GM18870 (cell line): ENCODE measurements around the gene CLNK.
"Not testable (repeated sequence)": the region's sequence is repeated elsewhere in the genome, so short reads cannot be mapped to it uniquely, and the experiment has no call there.

Experiments
- ATAC-seq: cut with Tn5 transposase; IDR thresholded peaks from one replicate; pipeline ENCODE4 v1.9.1; 2021; ENCODE audit warnings: moderate library complexity; ENCODE audit not compliant: unreplicated experiment

Gene CLNK

DNA sequence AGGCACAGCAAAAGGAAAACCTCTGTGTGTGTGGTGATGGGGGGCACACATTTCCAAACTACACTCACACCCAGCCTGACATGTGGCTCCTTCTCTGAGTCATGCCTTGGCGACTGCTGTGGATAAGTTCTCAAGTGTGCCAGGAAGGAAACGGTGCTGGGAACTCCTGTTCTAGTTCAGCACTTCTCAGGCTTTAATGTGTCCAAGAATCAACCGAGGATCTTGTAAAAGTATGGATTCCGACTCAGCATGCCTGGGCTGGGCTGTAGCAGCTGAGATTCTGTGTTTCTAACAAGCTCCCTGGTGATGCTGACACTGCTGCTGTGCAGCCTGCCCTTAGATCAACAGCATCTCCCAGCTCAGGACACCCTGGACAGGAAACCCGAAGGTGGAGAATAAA, 20.2 kb downstream of the CLNK start:
- ATAC-seq: no peak

DNA sequence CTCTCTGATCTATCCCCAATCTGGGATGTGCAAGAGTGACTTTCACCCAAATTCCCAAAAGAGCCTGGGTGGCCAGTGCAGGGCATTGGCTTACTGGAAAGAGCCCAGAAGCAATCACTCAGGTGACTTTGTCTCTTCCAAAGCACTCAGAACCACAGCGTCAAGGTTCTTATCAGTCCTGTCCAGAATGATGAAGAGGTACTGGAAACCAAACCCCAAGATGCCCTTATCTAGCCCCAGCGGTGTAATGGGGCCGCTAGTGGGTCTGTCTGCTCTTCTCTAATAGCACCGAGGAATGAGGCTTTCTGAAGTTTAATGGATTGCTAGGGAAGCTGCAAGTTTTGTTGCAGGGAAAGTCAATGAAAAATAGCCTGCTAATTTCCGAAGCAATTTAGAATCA, 21.6 kb downstream of the CLNK start:
- ATAC-seq: no peak

DNA sequence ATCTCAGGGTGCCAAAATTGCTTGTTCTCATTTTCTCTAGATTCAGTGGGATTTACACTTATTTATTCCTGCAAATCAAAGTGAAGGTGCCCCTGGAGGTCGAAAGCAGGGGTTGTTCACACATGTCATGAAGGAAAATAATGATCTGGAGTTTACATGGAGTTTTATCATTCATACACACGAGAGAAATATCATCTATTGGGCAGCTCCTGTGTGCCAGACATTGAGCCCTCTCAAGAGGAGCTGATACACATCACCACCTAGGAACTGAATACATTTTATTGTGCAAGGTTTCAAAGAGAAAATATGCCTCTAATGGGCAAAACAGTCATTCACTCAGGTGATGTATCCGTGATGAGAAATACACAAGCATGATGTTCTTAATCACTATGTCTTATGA, 23.5 kb downstream of the CLNK start:
- no peak for ATAC-seq

DNA sequence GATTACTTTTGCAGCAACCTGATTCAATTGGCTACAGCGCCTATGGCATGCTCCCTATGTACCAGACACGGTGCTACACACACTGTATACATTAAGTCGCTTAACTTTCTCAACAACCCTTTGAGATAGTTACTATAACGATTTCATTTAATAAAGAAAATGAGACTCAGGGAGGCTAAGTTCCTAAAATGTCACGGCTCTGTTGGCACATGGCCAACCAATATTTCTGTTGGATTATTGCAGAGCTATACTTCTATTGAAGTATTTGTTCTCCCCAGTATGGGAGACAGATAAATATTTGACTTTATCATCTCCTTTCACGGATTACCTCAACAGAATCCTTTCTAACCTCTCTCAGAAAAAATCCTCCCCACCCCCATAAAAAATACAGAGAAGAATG, 25.3 kb downstream of the CLNK start:
- no peak for ATAC-seq

DNA sequence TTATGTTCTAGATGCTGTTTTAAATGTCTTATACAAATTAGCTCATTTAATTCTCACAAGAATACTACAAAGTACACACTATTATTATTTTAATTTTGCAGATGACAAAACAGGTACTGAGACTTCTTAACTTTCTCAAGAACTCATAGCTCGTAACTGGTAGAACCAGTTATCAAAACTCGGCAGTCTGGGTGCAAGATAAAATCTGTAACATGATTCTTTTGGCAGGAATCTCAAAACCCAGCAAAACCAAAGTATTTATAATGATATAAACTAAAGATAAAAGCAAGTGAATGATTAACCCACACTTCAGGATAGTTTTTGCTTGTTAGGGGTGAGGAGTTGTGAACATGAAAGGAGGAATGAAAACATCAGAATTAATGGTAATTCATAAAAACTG, 27.6 kb downstream of the CLNK start:
- ATAC-seq: no peak

DNA sequence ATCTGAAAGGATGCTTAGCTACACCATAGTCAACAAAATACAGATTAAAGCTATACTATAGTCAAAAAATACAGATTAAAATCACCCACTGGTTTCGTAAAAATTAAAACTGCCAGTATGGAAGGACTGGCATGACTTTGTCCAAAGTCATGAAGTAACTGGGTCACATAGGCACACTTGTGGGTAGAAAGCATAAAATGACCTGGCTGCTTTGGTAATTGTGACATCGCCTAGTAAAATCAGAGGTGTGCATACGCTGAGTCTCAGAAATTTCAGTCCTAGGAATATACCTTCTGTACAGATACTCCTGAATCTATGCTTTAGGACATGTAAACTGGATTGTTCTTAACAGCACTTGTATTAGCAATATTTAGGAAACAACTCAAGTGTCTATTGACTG, 28.1 kb downstream of the CLNK start:
- no peak for ATAC-seq

DNA sequence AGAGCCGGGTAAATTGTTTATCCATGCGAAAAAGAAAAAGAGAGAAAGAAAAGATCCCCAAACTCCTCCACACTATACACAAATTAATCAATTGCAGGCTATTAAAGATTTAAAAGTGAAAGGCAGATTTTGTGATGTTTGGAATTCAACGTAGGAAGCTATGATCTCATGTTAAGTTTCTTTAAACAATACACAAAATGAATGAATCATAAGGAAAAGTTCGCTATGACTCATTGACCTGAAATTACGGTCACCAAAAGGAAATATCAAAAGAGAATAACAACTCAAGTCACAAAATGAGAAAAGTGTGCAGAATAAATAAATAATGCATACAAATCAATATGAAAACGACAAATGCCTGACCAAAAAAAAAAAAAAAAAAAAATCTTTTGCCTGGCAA, 28.6 kb downstream of the CLNK start:
- ATAC-seq: no peak

DNA sequence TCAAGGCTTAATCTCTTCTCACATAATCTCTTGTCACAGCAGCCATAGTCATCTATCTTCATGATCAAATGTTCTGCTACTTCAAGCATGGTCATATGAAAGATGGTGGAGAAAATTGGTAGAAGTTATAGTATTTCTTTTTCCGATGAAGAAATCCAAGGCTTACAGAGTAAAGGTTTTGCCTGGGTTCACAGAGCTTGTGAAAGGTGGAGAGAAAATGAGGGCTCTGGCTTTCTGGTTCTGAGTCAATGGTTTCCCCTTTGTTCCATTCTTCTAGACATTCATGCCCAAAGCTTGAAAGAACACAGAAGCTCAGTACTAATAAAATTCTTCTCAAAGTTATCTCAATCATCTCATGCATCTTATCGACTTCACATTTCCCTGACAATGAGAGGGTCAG, 36.1 kb downstream of the CLNK start:
- no peak for ATAC-seq

DNA sequence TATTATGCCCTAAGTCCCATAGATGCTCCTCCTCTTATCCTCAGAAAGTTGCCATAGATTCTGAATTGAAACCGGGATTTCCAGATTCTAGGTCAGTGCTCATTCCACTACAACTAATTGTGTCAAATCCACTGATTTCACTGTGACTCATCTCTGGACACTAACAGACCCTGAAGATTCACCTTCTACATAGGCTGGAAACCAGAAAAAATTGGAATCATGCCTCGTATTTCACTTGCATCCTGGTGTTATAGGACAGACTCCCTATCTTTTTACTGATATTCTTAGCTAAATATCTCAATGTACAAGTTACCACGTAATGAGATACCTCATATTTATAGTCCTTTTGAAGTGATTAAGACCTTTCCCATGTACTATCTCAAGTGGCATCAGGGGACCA, 36.7 kb downstream of the CLNK start:
- ATAC-seq: no peak

DNA sequence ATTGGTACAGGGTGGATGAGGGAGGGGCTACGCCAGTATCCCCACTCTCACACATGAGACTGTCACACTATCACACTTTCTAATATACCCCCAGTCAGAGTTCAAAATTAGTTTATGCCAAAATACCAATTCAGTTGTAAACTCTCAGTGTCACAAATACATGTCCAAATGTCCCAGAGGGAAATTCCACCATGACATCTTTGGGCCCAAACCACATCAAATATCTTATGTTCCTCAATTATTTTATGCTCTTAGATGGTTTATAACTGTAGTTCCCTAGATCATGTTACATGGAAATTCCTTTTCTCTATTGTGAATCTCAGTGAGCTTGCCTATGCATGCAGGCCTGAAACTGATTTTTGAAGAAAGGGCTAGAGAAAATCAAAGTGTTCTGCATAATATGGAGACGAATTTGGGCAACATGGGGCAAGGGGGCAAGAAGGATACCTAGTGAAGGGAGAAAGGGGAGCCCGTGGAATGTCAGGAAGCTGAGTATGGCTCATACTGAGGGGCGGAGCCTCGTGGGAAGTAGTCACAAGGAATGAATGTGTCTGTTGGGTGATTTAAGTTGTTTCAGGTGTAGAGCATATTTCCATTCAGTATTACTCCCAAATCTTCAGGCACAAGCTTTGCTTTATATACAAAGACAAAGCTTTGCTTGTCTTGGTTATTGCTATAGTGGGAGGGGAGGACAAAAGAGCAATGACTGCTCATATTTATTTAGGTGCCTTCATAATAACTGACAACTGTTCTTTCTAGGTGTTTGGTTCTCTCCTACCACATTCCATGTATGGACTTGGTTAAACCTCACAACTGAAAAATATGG, 40.8 kb downstream of the CLNK start:
- ATAC-seq: no peak

DNA sequence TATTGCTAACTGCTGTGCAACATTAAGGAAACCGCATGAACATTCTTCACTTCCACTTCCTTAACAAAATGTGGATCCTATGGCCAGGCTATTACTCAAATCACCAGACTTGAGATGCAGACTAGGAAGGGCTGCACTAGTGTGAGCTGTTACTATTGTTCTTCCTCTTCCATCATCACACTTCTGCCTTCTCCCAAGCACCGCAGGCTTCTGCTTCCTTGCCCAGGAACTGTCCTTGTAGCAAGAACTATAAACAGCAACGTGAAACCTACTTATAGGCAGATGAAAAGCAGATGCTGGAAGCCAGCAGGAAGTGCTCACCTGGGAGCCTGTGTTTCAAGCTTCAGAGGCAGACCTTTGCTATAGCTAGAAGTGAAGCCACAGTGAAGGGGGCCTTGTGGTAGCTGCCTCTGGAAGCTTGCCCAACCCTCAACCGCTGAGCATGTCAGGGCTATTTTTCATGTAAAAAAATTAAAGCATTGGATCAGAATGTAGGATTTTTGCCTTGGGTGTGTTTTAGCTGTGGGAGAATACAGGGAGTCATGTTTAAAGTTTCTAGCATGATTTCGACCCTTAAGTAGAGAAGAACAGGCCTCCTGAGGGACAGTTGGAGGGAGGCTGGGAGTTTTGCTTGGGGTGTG, 43.9 kb downstream of the CLNK start:
- ATAC-seq: no peak

DNA sequence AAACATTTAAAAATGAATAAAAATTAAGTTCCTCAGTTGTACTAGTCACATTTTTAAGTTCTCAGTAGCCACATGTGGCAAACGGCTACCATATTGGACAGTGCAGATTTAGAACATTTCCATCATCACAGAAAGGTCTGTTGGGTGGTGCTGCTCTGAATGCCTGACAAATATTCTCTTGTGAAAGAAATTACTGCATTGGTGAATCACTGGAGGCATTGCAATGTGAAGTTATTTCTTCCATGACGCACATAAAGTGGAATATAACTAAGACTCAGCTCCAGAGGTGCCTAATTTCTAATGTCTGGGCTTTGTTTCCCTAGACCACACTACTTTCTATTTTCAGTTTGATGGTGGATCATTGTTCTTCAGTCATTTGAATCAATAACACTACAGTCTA, 44.9 kb downstream of the CLNK start:
- ATAC-seq: no peak

DNA sequence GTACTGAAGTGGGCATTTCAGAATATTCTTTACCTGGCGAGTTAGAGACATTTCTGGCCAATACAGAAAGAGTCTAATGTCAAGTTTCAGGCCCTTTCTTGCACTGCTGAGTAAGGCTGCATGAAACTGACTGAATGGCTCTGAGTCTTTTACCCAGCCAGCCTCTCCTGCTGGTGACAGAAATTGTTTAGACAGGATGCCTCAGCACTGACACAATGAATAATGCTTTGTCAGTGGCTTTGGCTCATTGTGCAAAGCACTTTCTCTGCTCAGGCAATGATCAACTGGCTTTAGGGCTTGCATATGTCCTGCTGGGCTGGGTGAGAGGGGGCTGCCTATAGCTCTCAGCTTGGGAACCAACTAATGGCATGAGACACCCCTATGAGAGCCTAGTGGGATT, 45.5 kb downstream of the CLNK start:
- ATAC-seq: no peak

DNA sequence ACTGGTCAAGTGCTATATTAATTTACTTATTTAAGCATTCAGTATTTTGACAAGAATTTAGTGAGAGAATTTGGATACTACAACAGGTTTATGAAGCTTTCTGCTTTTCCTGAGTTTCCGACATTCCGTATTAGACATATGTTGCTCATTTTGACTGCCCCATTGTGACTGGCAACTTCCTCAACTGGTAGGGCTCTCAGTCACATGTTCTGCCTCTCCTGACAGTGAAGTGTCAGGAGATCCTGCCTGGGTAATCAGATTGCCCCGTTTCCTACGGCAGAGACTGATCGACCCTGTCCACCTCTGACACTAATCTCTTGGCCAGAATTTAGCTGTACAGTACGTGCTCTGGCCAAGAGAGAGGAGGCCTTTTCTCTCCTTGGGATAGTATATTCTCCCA, 49.5 kb downstream of the CLNK start:
- ATAC-seq: no peak

DNA sequence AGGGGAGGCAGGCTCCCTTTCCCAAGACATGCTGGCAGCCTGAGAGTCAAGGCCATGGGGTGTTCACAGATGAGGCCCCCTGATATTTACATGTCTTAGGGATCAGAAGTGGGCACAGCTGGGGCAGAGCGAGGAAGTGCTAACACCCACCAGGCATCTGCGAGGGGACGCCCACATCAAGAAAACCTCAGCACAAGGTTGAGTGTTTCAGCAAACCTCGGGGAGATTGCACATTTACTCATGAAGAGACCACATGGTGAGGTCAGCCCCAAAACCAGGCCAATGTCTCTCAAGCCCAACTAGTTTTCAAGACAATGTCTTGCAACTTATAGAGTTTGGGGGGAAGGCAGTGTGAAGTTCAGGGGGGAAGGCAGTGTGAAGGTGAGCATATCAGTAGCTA, 55.2 kb downstream of the CLNK start:
- no peak for ATAC-seq

DNA sequence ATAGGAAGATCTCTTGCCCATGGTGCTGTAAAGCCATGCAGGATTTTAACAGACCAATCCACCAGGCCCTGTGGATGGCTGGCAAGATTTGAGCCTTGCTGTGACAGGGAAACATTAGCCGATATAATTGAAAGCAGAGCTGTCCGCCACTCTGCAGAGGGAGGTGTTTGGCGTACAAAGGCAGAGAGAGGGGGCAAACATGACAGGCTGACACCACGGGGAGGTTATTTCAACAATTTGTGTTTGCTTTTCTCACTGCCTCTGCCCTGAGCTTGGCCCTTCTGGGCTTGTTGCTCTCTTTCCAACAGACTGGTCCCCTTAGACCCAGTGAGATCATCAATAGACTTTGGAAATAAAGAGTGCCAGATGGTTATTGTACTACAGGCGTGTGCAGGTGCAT, 59.4 kb downstream of the CLNK start:
- no peak for ATAC-seq

DNA sequence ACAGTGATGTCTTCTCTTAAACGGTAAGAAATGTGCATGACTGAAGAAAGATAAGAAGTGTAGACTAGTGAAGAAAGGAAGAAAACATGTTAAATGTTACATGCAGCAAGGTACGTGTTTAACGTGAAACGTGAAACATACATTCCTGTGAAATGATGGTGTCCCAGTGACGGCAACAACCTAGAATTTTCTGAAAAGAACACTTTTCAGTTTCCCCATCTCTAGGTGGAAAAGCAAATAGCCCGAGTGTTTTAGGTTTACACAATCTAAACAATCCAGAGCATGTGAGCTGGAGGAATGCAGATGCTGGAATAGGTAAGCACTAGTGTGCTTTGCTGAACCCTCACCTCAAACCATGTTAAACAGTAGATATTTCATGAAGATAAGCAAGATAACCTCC, 60.7 kb downstream of the CLNK start:
- ATAC-seq: no peak

DNA sequence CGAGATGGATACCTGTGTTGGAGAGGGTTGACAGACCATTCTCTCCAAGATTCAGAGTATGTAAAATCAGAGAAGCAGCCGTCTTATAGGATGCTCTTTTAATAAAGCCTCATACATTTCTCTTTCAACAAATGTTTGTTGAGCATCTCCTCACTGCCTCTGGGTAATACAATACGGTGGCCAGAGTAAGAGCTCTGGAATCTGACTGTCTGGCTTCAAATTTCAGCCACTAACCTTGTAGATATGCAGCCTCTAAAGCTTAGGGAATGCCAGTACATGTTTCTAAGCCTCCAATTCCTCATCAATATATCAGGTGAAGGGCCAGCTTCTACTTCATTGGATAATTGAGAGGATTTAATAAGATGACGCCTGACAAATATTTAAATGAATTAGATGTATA, 61.3 kb downstream of the CLNK start:
- ATAC-seq: no peak

DNA sequence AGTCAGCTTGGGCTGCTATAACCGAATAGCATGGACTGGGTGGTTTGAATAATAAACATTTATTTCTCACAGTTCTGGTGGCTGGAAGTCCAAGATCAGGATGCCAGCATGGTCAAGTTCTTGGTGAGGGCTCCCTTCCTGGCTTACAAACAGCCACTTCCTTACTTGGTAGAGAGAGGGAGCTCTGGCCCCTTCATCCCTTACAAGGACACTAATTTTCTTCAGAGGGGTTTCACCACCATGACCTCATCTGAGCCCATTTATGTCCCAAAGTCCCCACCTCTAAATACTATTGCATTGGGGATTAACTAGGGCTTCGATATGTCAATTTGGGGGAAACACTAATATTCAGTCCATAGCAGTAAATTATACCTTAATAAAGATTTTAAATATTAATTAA, 61.8 kb downstream of the CLNK start:
- peak; percentile 63 for ATAC-seq

DNA sequence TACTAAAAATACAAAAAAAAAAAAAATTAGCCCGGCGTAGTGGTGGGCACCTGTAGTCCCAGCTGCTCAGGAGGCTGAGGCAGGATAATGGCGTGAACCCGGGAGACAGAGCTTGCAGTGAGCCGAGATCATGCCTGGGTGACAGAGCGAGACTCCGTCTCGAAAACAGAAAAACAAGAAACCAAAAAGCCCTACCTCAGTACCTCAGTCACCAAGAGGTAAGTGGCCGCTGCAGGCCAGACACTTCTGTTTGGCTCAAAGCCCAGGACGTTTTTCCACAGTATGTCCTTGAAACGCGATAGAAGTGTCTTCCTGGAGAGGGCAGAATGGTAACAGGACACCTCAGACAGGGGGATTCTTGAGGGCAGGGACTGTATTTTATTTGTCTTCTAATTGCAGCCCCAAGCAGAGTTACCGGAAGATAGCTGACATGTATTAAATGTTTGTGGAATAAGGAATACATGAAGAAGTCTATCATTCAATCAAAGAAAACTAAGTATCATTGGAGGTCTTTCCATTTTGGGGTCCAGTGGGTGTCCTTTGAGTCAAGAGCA, 63.6 kb downstream of the CLNK start:
- no peak for ATAC-seq

DNA sequence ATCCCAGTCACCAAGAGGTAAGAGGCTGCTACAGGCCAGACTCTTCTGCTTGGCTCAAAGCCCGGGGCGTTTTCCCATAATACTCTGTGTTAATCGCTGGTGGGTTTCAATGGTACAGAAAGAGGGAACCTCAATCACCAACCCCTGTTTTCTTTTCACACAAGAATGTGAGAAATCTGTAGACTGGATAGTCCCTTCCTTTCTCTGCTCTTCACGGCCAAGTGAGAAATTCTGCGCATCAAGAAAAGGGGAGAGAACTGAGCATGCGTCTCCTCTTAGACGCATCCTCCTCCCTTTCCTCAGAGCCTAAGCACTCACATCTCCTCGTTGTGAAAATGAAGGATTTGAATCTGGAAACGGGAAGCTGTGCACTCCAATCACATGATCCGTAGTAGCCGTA, 64.7 kb downstream of the CLNK start:
- no peak for ATAC-seq

DNA sequence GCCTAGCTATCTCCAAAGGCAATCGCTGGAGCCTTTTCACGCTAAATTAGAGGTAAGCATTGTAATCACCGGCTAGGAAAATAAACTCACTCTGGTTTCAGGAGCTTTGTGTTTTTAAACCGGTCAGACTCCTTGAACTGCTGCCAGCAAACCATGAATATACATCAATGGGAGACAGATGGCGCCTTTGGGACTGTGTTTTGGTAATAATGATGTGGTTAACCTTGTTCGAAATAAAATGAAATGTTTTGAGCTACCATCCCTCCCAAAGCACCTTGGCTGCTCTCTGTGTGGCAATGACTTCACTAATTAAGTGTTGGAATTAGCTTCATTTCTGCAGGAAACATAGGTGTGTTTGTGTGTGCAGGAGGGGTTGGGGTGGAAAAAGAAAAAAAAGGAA, 65.3 kb downstream of the CLNK start:
- ATAC-seq: no peak

DNA sequence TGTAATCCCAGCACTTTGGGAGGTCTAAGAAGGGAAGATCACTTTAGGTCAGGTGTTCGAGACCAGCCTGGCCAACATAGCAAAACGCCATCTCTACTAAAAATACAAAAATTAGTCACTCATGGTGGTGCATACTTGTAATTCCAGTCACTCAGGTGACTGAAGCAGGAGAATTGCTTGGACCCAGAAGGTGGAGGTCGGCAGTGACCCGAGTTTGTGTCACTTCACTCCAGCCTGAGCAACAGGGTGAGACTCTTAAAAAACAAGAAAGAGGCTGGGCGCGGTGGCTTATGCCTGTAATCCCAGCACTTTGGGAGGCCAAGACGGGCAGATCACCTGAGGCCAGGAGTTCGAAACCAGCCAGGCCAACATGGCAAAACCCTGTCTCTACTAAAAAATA, 69.6 kb downstream of the CLNK start:
- ATAC-seq: not testable (repeated sequence)
